ENCODE data around the gene DNAJC16.

GRCh38 chr1:15624133-15624714 lies 97.6 kb downstream of the DNAJC16 start:
- TF ChIP-seq CTCF (IDR thresholded peaks at IDR 0.05; ENCODE audit: insufficient read depth, low read length) = no peak
- TF ChIP-seq POLR2AphosphoS5 (IDR thresholded peaks at IDR 0.05; ENCODE audit: low read depth) = no peak

All from HL-60 (cell line).